ENCODE data around the gene TMEM120B.
"Not testable (repeated sequence)": the region's sequence is repeated elsewhere in the genome, so short reads cannot be mapped to it uniquely, and the experiment has no call there.

The TMEM120B gene

GRCh38 chr12:121775501-121775900, 62.9 kb downstream of the TMEM120B start:
- no peak for DNase-seq (ENCODE audit: low read depth in 2 of 2)

DNA sequence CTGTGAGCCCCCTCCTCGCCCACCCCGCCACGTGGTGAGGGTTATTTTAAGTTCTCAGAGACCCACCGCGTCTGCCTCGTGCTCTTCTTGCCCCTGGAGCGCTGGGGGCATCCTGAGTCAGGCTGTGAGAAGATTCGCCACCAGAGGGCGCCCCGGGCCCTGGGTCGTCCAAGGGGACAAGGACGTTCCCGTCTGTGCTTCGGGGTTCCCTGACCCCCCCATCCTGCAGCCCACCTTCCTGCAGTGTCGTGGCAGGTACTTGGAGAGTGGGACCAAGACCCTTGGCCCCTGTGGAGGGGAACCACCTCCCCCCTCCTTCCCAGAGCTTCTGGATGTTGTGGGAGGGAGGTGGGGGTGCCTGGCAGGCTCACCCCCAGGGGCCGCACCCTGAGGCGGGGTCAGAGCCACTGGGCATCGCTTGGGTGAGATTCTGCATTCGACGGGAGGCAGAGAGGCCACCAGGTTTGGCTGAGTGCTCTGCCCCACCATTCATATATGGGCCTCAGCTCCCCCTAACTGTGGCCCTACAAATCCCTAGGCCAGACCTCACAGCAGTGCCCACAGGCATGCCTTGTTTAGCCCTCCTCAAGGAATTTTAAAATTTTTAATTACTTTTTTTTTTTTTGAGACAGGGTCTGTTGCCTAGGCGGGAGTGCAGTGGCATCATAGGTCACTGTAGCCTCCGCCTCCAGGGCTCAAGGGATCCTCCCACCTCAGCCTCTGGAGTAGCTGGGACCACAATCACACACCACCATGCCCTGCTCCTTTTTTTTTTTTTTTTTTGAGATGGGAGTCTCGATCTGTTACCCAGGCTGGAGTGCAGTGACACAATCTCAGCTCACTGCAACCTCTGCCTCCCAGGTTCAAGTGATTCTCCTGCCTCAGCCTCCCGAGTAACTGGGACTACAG, 63.9 kb downstream of the TMEM120B start:
- peak; percentile 77 to 93 for DNase-seq (ENCODE audit: low read depth in 2 of 2)

GRCh38 chr12:121778567-121779421, 66.2 kb downstream of the TMEM120B start:
- DNase-seq (ENCODE audit: low read depth in 2 of 2), result no peak

GRCh38 chr12:121779422-121779895, 66.9 kb downstream of the TMEM120B start:
- DNase-seq (ENCODE audit: low read depth in 2 of 2), result no peak

DNA sequence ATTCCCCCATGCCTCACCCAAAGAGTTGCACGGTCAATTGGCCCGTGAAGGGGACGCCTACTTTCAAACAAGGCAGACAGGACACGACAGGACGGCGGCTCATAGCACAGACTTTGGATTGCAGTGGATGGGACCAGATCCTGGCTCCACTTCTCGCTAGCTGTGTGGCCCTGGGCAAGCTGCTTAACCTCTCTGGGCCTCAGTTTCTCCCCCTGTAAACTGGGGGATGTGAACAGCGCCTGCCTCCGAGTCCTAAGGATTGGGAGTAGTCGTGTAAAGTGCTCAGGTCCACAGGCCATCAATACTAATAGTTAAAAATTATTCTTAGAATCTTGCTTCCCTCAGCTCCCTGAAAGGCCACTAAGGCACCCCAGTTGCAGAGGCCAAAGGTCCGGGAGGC, 67.9 kb downstream of the TMEM120B start:
- DNase-seq (ENCODE audit: low read depth in 2 of 2), result no peak

DNA sequence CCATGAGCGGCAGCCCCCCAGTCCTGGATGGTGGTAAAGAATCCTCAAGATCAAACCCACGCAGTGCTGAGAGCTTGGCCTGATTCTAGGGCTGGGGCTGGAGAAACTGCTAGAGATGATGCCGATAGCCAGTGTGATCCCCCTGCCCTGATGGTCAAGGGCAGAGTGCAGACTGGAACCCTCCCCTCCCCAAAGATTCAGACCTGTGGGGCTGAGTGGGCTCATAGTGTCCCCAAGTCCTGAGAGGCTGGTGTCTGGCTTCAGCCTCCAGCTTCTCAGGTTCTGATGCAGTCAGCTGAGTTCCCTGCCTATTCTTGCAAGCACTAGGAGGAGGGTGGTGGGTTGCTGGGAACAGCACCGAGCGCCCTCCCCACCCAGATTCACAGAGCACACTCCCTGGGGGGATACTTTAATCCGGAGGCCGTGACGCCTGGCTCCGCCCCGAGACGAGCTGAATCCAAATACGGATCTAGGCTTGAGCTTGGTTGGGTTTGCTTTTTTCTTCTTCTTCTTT, 69.0 kb downstream of the TMEM120B start:
- no peak for DNase-seq (ENCODE audit: low read depth in 2 of 2)

GRCh38 chr12:121781998-121782979, 69.7 kb downstream of the TMEM120B start:
- peak in 1 of 2 experiments; percentile 64 for DNase-seq (ENCODE audit: low read depth in 2 of 2)

- DNase-seq (ENCODE audit: low read depth in 2 of 2), result no peak
Observed at GRCh38 chr12:121783766-121784165, 71.2 kb downstream of the TMEM120B start.

DNA sequence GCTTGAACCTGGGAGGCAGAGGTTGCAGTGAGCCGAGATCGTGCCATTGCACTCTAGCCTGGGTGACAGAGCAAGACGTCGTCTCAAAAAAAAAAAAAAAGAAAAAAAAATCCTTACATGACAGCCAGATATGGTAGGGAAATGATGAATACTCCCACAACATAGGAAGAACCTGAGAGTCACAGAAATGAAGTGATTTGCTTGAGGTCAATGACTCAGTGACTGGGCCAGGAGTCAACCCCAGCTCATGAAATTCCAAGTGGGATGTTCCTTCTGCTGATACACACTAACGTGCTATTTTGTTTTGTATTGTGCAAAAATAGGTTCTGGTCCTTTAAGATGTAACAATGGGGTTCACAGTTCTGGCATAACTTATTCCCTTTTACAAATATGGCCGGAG, 71.9 kb downstream of the TMEM120B start:
- no peak for DNase-seq (ENCODE audit: low read depth in 2 of 2)

- DNase-seq (ENCODE audit: low read depth in 2 of 2), result no peak
Observed at GRCh38 chr12:121786440-121786825, 73.9 kb downstream of the TMEM120B start.

- DNase-seq (ENCODE audit: low read depth in 2 of 2), result no peak
Observed at GRCh38 chr12:121787063-121788025, 74.8 kb downstream of the TMEM120B start.

DNA sequence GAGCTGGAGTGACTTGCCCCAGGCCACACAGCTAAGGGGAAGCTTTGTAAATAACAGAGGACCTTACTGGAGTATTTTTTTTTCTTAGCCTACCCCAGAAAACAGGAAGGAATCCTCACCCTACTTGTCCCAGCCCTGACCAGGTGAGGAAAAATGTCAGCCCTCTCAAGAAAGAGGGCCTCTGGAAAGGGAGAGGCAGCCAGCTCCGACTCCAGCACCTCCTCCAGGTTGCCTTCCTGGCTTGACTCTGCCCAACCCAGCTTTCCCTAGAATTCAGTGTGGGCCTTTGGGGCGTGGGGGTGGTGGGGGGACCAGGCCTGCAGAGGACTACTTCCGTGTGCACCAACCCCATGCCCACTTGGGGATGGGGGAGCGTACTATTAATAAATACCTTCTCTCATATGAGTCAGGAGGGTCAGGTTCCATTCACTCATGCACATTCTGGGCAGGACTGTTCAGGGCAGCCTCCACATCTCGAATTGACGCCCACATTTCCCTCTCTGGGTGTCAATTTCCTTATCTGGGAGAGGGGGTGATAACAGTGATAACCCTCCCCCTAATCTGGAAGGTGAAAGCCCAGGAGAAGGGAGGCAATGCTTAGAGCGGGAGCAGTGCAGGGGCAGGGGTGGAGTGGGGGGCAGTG, 75.7 kb downstream of the TMEM120B start:
- no peak for DNase-seq (ENCODE audit: low read depth in 2 of 2)

DNA sequence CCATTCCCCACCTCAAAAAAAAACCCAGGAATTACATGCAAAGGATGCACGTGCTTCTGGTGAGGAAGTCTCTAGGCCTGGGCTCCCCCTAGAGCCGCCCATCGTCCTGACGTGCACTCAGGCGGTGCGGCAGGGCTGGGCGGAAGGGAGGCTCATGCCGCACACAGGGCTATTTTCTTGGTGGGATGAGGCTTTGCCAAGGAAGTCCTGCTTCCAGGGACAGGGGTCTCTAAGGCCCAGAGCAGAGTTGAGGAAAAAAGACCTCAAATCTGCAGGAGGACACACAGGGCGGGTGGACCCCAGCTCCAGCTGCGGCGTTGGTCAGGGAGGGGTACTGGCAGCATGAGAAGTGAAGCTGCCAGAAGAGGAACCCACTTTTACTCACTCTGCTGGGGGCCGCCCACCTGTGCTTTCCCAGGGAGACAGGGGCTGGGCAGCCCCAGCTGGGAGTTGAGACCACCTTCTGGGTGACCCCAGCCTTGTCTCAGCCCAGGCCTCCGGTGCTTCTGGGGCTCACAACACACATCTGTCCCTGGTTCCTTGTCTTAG, 76.8 kb downstream of the TMEM120B start:
- DNase-seq (ENCODE audit: low read depth in 2 of 2), result no peak

- DNase-seq (ENCODE audit: low read depth in 2 of 2), result peak; percentile 81 to 87
Observed at GRCh38 chr12:121789800-121790728, 77.5 kb downstream of the TMEM120B start.

DNA sequence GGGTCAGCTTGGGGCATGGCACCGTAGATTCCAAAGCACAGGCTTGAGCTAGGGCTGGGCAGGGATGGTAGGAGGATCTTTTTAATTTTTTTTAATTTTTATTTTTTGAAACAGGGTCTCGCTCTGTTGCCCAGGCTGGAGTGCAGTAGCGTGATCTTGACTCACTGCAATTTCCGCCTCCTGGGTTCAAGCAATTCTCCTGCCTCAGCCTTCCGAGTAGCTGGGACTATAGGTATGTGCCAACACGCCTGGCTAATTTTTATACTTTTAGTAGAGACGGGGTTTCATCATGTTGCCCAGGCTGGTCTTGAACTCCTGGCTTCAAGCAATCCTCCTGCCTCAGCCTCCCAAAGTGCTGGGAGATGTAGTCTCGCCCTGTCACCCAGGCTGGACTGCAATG, 78.2 kb downstream of the TMEM120B start:
- DNase-seq (ENCODE audit: low read depth in 2 of 2), result not testable (repeated sequence)

GRCh38 chr12:121791671-121792551, 79.4 kb downstream of the TMEM120B start:
- DNase-seq (ENCODE audit: low read depth in 2 of 2), result no peak

All from stimulated activated CD4-positive, alpha-beta T cell treated with anti-CD3 and anti-CD28 coated beads, Interleukin-12 subunit alpha, Interleukin-12 subunit beta, amount 100 ng/mL, for 24 hours (primary cell).